GM10248 (cell line): ENCODE measurements around the gene NUP98.
"Not testable (repeated sequence)": the region's sequence is repeated elsewhere in the genome, so short reads cannot be mapped to it uniquely, and the experiment has no call there.

Experiments used
- CTCF ChIA-PET: fragments of 300-600 bp; sonication (Branson Sonifier 250); formaldehyde crosslinking; extraction: SDS; loops from one replicate; lab custom pipeline; 2021; ENCODE audit warnings: antibody characterized with exemption; lab: Yijun Ruan, JAX
- POLR2A ChIA-PET: fragments of 350-650 bp; sonication (Branson Sonifier 250); formaldehyde crosslinking; extraction: SDS; loops from one replicate; lab custom pipeline; 2020; ENCODE audit warnings: antibody characterized with exemption; lab: Yijun Ruan, JAX
- DNase-seq: peaks from one replicate; pipeline ENCODE4 v3.0.0; 2012; ENCODE audit errors: extremely low spot score
- CTCF ChIP-seq: IDR thresholded peaks from 2 replicates; pipeline ENCODE4 v1.5.1; 2012; ENCODE audit warnings: mild to moderate bottlenecking, low read depth; ENCODE audit errors: extremely low read depth, missing control alignments, control extremely low read depth

NUP98 gene

DNA sequence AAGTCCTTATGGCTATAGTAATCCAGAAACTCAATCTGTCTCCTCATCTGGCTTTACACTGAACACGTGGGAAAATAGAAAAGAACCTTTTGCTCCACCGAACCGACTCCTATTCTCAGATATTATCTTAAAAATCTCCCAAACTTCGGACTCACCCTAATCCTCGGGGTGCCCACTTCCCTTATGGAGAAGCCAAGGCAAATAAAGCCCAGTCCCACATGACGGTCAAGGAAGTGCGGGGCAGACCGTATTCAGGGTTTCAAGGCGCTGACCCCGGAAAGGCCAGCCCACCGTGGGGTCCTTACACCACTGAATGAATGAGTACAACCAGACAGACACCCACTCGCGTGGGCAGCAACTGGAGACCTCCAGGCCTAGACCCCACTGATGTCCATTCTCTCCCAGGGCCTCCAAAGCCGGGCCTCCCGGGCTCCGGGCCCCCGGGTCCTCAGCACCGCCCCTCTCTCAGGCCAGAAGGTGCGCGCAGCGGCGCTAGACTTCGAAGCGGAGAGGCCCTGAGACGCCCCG lies 489 bp downstream of the NUP98 start:
- TF ChIP-seq CTCF, result no peak
- DNase-seq, result no peak
- POLR2A ChIA-PET, result no interaction called here
- CTCF ChIA-PET, result interaction anchor here (1.2 to 3.9 kb wide), 4 partner anchors 12 to 15 kb away, joined by 5 to 39 read pairs (median 10); partner anchors contain the start of gene PGAP2

DNA sequence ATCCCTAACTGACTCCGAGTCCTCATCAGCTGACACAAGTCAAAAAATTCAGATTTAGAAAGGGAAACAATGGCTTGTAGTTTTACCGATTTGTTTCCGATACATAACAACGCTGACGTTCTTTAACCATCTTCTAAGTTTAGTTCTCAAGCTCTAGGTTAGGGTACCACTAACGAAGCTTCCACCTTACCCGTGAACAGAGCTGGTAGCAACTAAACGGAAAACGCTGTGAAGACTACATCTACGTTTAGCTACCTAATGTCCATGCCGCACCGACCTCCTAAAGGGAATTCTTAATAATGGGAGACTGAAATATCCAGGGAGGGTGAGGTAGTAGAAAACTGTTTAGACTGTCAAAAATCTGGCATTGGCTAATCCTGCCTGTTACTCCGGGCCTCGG lies 1.0 kb downstream of the NUP98 start:
- POLR2A ChIA-PET, result no interaction called here
- DNase-seq, result no peak
- TF ChIP-seq CTCF, result no peak
- CTCF ChIA-PET, result interaction anchor here (1.5 to 3.0 kb wide), 4 partner anchors 11 to 276 kb away, joined by 7 to 13 read pairs (median 8); partner anchors contain the start of gene PGAP2

GRCh38 chr11:3796002-3796311 lies 1.4 kb downstream of the NUP98 start:
- POLR2A ChIA-PET, result no interaction called here
- no peak for TF ChIP-seq CTCF
- CTCF ChIA-PET, result interaction anchor here (1.5 to 3.0 kb wide), 4 partner anchors 10 to 277 kb away, joined by 7 to 13 read pairs (median 8); partner anchors contain the start of gene PGAP2
- DNase-seq, result no peak

GRCh38 chr11:3795131-3796001 lies 2.0 kb downstream of the NUP98 start:
- POLR2A ChIA-PET, result no interaction called here
- DNase-seq, result no peak
- no peak for TF ChIP-seq CTCF
- CTCF ChIA-PET, result interaction anchor here (0.6 to 2.1 kb wide), 4 partner anchors 10 to 277 kb away, joined by 3 to 13 read pairs (median 8); partner anchors contain the start of gene PGAP2

GRCh38 chr11:3794387-3794786 lies 3.0 kb downstream of the NUP98 start:
- ChIA-PET POLR2A (interaction anchor here (0.5 kb wide), 1 partner anchor 43 kb away, joined by 3 read pairs; no protein-coding TSS in a partner anchor), CTCF (interaction anchor here (0.7 to 2.1 kb wide), 2 partner anchors 13 to 278 kb away, joined by 3 to 8 read pairs; no protein-coding TSS in a partner anchor)
- DNase-seq, result not testable (repeated sequence)

GRCh38 chr11:3786781-3787428 lies 10.4 kb downstream of the NUP98 start:
- ChIA-PET POLR2A (no interaction called here), CTCF (interaction anchor here (1.2 to 6.7 kb wide), 2 partner anchors 21 to 22 kb away, joined by 3 to 47 read pairs; partner anchors contain the start of gene PGAP2)
- DNase-seq, result no peak
- TF ChIP-seq CTCF, result no peak

GRCh38 chr11:3783611-3784010 lies 13.7 kb downstream of the NUP98 start:
- DNase-seq, result no peak
- CTCF ChIA-PET, result interaction anchor here (1.3 to 6.7 kb wide), 6 partner anchors 14 to 66 kb away, joined by 4 to 47 read pairs (median 6); partner anchors contain the start of genes NUP98 and PGAP2
- POLR2A ChIA-PET, result no interaction called here
- no peak for TF ChIP-seq CTCF
